NOMO-1 treated with dmso at 0.1 percent for 144 hours (cell line): ENCODE measurements around the gene ZNF354B.
"Not testable (repeated sequence)": the region's sequence is repeated elsewhere in the genome, so short reads cannot be mapped to it uniquely, and the experiment has no call there.

ENCODE experiments used
- DNase-seq: peaks from one replicate; lab custom pipeline; 2025; ENCODE audit not compliant: unreplicated experiment; lab: John Stamatoyannopoulos, UW

The ZNF354B gene

DNA sequence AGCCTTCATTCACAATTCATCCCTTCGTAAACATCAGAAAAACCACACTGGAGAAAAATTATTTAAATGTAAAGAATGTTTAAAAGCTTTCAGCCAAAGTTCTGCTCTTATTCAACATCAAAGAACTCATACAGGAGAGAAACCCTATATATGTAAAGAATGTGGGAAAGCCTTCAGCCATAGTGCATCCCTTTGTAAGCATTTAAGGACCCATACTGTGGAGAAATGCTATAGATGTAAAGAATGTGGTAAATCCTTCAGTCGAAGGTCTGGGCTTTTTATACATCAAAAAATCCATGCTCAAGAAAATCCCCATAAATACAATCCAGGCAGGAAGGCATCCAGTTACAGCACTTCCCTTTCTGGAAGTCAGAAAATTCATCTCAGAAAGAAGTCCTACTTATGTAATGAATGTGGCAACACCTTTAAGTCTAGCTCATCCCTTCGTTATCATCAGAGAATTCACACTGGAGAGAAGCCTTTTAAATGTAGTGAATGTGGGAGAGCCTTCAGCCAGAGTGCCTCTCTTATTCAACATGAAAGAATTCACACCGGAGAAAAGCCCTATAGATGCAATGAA is 23.5 kb downstream of the ZNF354B start:
- not testable (repeated sequence) for DNase-seq

DNA sequence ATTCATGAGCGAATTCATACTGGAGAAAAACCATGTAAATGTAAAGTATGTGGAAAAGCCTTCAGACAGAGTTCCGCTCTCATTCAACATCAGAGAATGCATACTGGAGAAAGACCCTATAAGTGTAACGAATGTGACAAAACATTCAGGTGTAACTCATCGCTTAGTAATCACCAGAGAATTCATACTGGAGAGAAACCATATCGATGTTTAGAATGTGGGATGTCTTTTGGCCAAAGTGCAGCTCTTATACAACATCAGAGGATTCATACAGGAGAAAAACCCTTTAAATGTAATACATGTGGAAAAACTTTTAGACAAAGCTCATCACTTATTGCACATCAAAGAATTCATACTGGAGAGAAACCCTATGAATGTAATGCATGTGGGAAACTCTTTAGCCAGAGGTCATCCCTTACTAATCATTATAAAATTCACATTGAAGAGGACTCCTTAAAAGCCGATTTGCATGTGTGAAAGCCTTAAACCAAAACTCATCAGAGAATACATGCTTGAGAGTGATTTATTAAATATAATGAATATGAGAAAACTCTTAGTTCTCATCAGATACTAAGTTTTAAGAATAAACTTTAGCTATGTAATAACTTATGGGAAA is 24.2 kb downstream of the ZNF354B start:
- DNase-seq, result no peak

DNA sequence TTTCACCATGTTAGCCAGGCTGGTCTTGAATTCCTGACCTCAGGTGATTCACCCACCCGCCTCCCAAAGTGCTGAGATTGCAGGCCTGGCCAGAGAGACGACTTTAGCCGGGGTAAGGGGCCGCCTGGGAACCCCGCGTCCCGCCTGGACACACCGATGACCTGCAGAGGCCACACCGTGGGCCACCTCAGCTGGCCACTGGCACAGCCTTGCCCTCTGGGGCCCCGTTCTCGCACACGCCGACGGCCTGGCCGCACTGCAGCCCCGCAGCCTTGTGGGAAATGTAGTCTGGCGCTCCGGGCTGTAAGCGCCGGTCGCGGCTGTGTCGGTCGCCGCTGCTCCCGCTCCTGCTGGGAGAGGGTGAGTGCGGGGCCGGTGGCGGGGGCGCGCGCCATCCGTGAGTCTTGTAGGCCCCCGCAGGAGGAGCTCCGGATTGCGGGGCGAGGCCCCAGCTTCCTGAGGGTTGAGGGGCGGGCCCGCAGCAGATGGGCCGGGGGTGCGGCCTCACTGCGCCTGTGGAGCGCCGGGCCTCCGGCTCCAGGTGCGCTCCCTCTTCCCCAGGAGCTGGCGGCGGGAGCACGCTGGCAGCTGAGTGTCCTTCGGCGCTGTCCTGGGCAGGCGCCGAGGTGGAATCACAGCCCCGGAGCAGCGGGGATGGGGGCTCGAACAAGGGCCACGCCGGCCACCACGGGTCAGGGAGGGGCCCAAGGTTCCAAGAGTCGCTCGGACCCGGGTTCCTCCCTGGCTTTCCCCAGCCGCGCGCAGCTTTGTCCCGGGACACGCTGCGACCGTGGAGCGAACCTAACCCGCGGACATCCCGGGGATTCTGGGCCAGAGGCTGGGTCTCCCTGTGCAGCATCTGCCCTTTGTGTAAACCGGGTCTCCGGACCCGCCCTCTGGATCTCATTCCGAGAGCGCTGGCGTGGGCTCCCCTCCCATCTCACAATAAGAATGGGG is 36.1 kb downstream of the ZNF354B start, which contains the start of gene ZFP2:
Gene ZFP2, plus strand, starts transcription at position 299 of the 957 bp plus-strand sequence. CDS start 35,401 bp downstream, outside the sequence.
- no peak for DNase-seq

GRCh38 chr5:178899289-178899688 is 39.5 kb downstream of the ZNF354B start:
- DNase-seq, result no peak

DNA sequence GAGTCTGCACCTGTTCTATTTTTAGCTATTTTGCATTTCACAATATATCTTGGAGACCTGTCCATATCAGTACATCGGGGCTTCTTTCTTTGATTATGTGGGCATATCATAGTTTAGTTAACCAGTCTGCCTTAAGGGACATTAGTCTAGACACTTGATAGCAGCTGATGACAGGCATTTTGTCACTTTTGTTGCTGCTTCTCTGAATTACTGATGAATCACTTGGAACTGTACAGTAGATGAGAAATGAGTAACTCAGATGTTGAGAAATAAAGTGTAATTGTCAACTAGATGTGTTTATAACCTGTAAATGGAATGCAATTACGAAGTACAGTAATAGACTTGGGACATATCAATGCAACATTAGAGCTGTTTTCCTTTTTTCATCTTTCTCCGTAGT is 43.1 kb downstream of the ZNF354B start:
- DNase-seq, result no peak

- DNase-seq, result no peak
Measured at GRCh38 chr5:178931846-178932760, 72.3 kb downstream of the ZNF354B start.
